Measurements from ENCODE around the gene SSR2.

Gene SSR2

GRCh38 chr1:156004843-156005584 lies 15.7 kb downstream of the SSR2 start:
- no peak for TF ChIP-seq CTCF (conservative IDR thresholded peaks at IDR 0.05; ENCODE audit: low read length)
- DNase-seq (ENCODE audit: low read depth) = no peak
- H3K4me3 ChIP-seq (ENCODE audit: low read length) = no peak overlapping the region

GRCh38 chr1:156003923-156004188 lies 16.9 kb downstream of the SSR2 start:
- DNase-seq (ENCODE audit: low read depth) = no peak
- H3K4me3 ChIP-seq (ENCODE audit: low read length) = no peak overlapping the region
- no peak for TF ChIP-seq CTCF (conservative IDR thresholded peaks at IDR 0.05; ENCODE audit: low read length)

- no peak overlapping the region for H3K4me3 ChIP-seq (ENCODE audit: low read length)
- TF ChIP-seq CTCF (conservative IDR thresholded peaks at IDR 0.05; ENCODE audit: low read length) = no peak
- no peak for DNase-seq (ENCODE audit: low read depth)
These were observed 18.4 kb downstream of the SSR2 start for GRCh38 chr1:156002188-156002911.

GRCh38 chr1:156001662-156002171 lies 19.0 kb downstream of the SSR2 start:
- peak; percentile 83 for DNase-seq (ENCODE audit: low read depth)
- no peak for TF ChIP-seq CTCF (conservative IDR thresholded peaks at IDR 0.05; ENCODE audit: low read length)
- H3K4me3 ChIP-seq (ENCODE audit: low read length) = no peak overlapping the region

- no peak for DNase-seq (ENCODE audit: low read depth)
- no peak for TF ChIP-seq CTCF (conservative IDR thresholded peaks at IDR 0.05; ENCODE audit: low read length)
These were observed 19.6 kb downstream of the SSR2 start for GRCh38 chr1:156001021-156001661.

GRCh38 chr1:155999964-156000363 lies 20.8 kb downstream of the SSR2 start:
- no peak for TF ChIP-seq CTCF (conservative IDR thresholded peaks at IDR 0.05; ENCODE audit: low read length)
- H3K4me3 ChIP-seq (ENCODE audit: low read length) = no peak overlapping the region
- no peak for DNase-seq (ENCODE audit: low read depth)

More at GRCh38 chr1:156001021-156001661, 19.6 kb downstream of the SSR2 start:
- no peak overlapping the region for H3K4me3 ChIP-seq (ENCODE audit: low read length)
